Ovary (tissue), 9 donors: ENCODE results near the gene ANGPTL2. TPM values are rescaled to one million over a fixed set of nuclear protein-coding genes. Genes with fewer than 3 reads are reported as not detected.

ENCODE experiments used
- DNase-seq, 5 donors: peaks; one replicate each; pipeline ENCODE4 v3.0.0-alpha.2; 2019 to 2020
- H3K27ac ChIP-seq, 2 donors: fragments of 200-600 bp; one replicate each; pipeline versions ENCODE4 v1.5.1 to v1.8.0; 2019 to 2022
- H3K27me3 ChIP-seq: fragments of 200-600 bp; one replicate; pipeline ENCODE4 v1.8.0; 2022
- H3K36me3 ChIP-seq: fragments of 200-600 bp; sonication (generic); one replicate; pipeline ENCODE4 v1.5.1; 2019
- H3K4me1 ChIP-seq: one replicate; pipeline ENCODE4 v1.8.1; 2013; ENCODE audit warnings: mild to moderate bottlenecking, moderate library complexity; ENCODE audit not compliant: insufficient read depth
- H3K4me3 ChIP-seq: fragments of 200-600 bp; sonication (generic); one replicate; pipeline ENCODE4 v1.5.1; 2017
- H3K9me3 ChIP-seq, 2 donors: fragments of 200-600 bp in 1 of 2; sonication (generic) in 1 of 2; one replicate each; pipeline versions ENCODE4 v1.5.1 to v1.8.1; 2013 to 2019; ENCODE audit warnings: mild to moderate bottlenecking in 1 of 2, moderate library complexity in 1 of 2
- CTCF ChIP-seq, 3 donors: fragments of 450-650 bp in 2 of 3; fragments of 200-600 bp in 1 of 3; IDR thresholded peaks; one replicate each; pipeline versions ENCODE4 v1.5.1 to v1.8.0; 2016 to 2022; ENCODE audit warnings: antibody characterized with exemption in 3 of 3, mild to moderate bottlenecking in 1 of 3
- EP300 ChIP-seq: sonication (generic); formaldehyde crosslinking; IDR thresholded peaks from one replicate; pipeline ENCODE4 v1.6.1; 2017; ENCODE audit warnings: antibody characterized with exemption
- POLR2A ChIP-seq: fragments of 450-650 bp; IDR thresholded peaks from one replicate; pipeline ENCODE4 v1.6.1; 2017; ENCODE audit warnings: antibody characterized with exemption, mild to moderate bottlenecking, moderate library complexity
- WGBS, 3 donors: extraction: QIAGEN DNeasy Blood & Tissue Kit in 1 of 3; methylation state at CpG; one replicate each; pipeline versions ENCODE4 v1.1.5 to v1.1.7; 2013 to 2017; 5-methylcytosine and 5-hydroxymethylcytosine counted together
- intact Hi-C, 4 donors: fragments of 100-400 bp; cut with DNase I; formaldehyde crosslinking; loops; one replicate each; pipeline versions ENCODE4 v1.11.0 to v1.15.1; 2022 to 2023
- polyA plus RNA-seq, 2 donors: library from polyadenylated mRNA; stranded (reverse); fragments of 200-250 nt in 1 of 2; fragments of 350-450 nt in 1 of 2; fragmentation: Illumina TruSeq in 1 of 2; extraction: RNeasy Lipid Tissue Mini Kit (QIAGEN cat#74804) in 1 of 2; gene quantifications; one replicate each; pipeline ENCODE4 v1.2.3, GENCODE V29; 2013 to 2014
- total RNA-seq, 7 donors: library from RNA; depleted of rRNA in 2 of 7; stranded (reverse); fragments of >200 nt in 2 of 7; fragmentation: NEBNext Ultra II Directional in 3 of 7; extraction: Animal tissue kit (Norgen Biotek cat#: 25700) in 3 of 7; gene quantifications; one replicate each; pipeline versions ENCODE4 v1.1.0 to v1.2.4, GENCODE V29; 2016 to 2023
- donor health status: DM: no; HTN: no; CAD: no; lungs with moderate emphysema.
- donor health status: DM: no; HTN: no; CAD: no.
- donor health status: Bipolar disorder and iron deficiency.
- donor health status: DM: yes; HTN: yes; CAD: no.
- donor health status: DM: no; HTN: no; CAD: no.
- donor health status: DM: yes; HTN: yes; CAD: no.

Gene ANGPTL2
- total and polyA plus RNA-seq, 9 donors, result 9.8 to 114 (median 64.1) TPM

DNA sequence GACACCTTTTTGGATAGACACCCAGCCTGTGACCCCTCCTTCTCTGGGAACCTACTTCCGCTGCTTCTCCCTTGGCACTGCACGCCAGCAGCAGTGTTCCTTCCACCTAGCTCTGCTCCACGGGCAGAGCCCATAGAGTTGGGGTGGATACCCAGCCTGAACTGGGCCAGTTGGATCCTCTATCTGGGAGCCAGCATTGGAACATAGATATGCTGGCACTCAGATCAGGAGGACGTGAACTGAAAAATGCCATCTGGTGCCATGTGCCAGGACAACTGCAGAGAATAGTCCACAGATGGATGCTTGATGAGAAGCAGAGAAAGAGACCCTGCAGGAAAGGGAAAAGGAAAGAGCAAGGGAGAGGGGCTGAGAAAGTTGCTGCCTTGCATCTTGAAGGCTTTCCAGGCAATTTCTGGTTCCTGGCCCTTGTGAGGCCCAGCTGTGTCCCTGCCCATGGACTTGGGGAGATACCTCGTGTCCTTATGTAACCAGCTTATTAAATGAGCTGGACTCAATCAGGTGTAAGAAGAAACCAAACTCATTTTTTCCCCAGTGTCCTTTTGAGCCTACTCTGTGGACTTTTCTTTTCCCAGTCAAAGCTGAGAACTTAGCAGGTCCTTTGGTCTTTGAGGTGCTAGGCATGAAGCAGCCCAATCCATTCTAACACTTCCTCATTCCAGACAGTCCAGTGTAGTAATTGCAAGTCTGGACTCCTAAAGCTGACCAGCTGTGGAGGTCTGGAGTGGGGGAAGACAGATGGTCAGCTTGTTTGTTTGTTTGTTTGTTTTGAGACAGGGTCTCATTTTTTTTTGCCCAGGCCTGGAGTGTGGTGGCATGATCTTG is 39.1 kb downstream of the ANGPTL2 start:
- Histone ChIP-seq H3K27me3 (no peaks in the 10 kb centered on the region), H3K27ac (no peak overlapping the region), H3K36me3 (no peaks in the 10 kb centered on the region), H3K9me3 (no peaks in the 10 kb centered on the region), H3K4me3 (no peak overlapping the region), H3K4me1 (peaks cover 2% of the 10 kb centered on the region)
- intact Hi-C loops, result no loop called here
- TF ChIP-seq POLR2A (no peak), CTCF (IDR thresholded peaks at IDR 0.05) (no peak)
- DNase-seq, result peak in 1 of 5 donors; percentile 3
- whole genome bisulfite sequencing, 3 donors, result 84 to 94% (median 91%) methylated on average over 5 of the region's 5 CpGs

DNA sequence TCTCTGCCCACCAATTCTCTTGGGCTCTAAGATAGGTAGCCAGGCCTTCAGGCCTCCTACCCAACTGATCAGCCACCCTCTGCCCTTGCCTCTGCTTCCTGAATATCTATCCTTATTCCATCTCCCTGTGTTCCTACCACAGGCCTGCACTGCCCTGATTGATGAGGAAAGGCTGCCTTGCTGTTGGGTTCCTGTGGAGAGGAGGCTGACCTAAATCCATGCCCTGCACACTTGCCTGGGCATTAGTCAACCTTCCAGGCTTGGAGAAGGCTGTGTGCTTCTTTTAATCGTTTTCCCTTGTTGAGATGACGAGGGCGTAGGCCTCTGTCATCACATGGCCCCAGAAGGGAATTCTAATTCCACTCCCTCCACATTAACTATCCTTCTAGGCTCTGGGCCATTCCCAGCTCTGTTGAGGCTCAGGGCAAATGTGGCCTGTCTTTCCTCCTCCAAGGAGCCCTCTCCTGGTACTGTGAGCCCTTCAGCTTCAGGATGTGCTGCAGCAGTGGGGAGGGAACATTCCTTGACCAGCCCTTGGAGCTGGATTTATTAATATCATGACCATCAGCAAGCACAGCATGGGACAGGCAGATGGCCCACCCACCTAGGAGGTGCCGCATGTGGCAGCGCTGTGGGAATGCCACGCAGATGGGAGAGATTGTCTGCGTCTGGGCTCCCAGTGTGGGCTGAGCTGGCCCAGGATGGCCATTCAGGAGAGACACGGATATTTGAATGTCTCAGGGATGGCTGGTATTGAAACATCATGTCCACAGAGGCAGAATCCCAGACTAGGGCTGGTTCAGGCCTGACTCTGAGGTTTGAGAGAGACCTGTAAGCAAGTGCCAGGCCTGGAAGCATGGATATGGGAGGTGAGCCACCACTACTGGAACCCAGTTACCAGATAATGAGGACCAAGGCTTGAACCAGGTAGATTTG is 40.9 kb downstream of the ANGPTL2 start:
- intact Hi-C loops, result no loop called here
- no peak for DNase-seq
- no peaks in the 10 kb centered on the region for H3K27me3 ChIP-seq

GRCh38 chr9:127079446-127080140 is 42.8 kb downstream of the ANGPTL2 start:
- no peak overlapping the region for H3K4me3 ChIP-seq
- DNase-seq, result no peak
- intact Hi-C loops, result no loop called here
- H3K4me1 ChIP-seq, result no peaks in the 10 kb centered on the region
- TF ChIP-seq CTCF (IDR thresholded peaks at IDR 0.05), result no peak
- no peak for TF ChIP-seq POLR2A
- TF ChIP-seq EP300, result no peak
- WGBS, 3 donors, result 92 to 96% (median 94%) methylated on average over 8 of the region's 8 CpGs
- no peaks in the 10 kb centered on the region for H3K36me3 ChIP-seq
- H3K27me3 ChIP-seq, result no peaks in the 10 kb centered on the region
- H3K9me3 ChIP-seq, result no peaks in the 10 kb centered on the region
- H3K27ac ChIP-seq, result no peak overlapping the region

More for the DNA sequence above, 40.9 kb downstream of the ANGPTL2 start:
- H3K27ac ChIP-seq, result no peak overlapping the region
- no peak overlapping the region for H3K4me3 ChIP-seq
- peaks cover 2% of the 10 kb centered on the region for H3K4me1 ChIP-seq
- H3K36me3 ChIP-seq, result no peaks in the 10 kb centered on the region
- TF ChIP-seq EP300 (no peak), POLR2A (no peak), CTCF (IDR thresholded peaks at IDR 0.05) (no peak)
- WGBS, 3 donors, result 86 to 92% (median 89%) methylated on average over 8 of the region's 8 CpGs
- no peaks in the 10 kb centered on the region for H3K9me3 ChIP-seq

- no peak for DNase-seq
- Histone ChIP-seq H3K27me3 (no peaks in the 10 kb centered on the region), H3K27ac (no peak overlapping the region), H3K4me1 (no peaks in the 10 kb centered on the region), H3K9me3 (no peaks in the 10 kb centered on the region), H3K36me3 (no peaks in the 10 kb centered on the region), H3K4me3 (no peak overlapping the region)
- TF ChIP-seq POLR2A, result no peak
- TF ChIP-seq EP300, result no peak
- TF ChIP-seq CTCF (IDR thresholded peaks at IDR 0.05), result no peak
- 100% methylated on average over 1 of the region's 1 CpG for WGBS, 3 donors
- intact Hi-C loops, result no loop called here
These were observed 43.4 kb downstream of the ANGPTL2 start for GRCh38 chr9:127078988-127079387.
